Liver (tissue), 3 donors: ENCODE results near the gene MASP1.

Experiments
- ATF3 ChIP-seq: IDR thresholded peaks from 2 replicates; pipeline ENCODE4 v1.6.1; 2016; ENCODE audit warnings: antibody characterized with exemption
- GABPA ChIP-seq, 2 donors: IDR thresholded peaks in 1 of 2; conservative IDR thresholded peaks in 1 of 2; 2 replicates each; pipeline ENCODE4 v1.6.1; 2016; ENCODE audit warnings: antibody characterized with exemption in 2 of 2, mild to moderate bottlenecking in 1 of 2, moderate library complexity in 1 of 2
- JUND ChIP-seq, 2 donors: IDR thresholded peaks; 2 replicates each; pipeline ENCODE4 v1.6.1; 2016; ENCODE audit warnings: antibody characterized with exemption in 2 of 2
- NR2F2 ChIP-seq: IDR thresholded peaks from 2 replicates; pipeline ENCODE4 v1.6.1; 2016; ENCODE audit warnings: antibody characterized with exemption
- REST ChIP-seq: IDR thresholded peaks from 2 replicates; pipeline ENCODE4 v1.6.1; 2016; ENCODE audit warnings: antibody characterized with exemption, mild to moderate bottlenecking
- RXRA ChIP-seq, 2 donors: IDR thresholded peaks; 2 replicates each; pipeline ENCODE4 v1.6.1; 2017 to 2018; ENCODE audit warnings: antibody characterized with exemption in 2 of 2, mild to moderate bottlenecking in 1 of 2
- SP1 ChIP-seq: IDR thresholded peaks from 2 replicates; pipeline ENCODE4 v1.6.1; 2018; ENCODE audit warnings: antibody characterized with exemption, mild to moderate bottlenecking
- TAF1 ChIP-seq: conservative IDR thresholded peaks from 2 replicates; pipeline ENCODE4 v1.6.1; 2016; ENCODE audit warnings: antibody characterized with exemption, mild to moderate bottlenecking
- TF ChIP-seq, protein P1 (sequence below): fragments of 150-350 bp; IDR thresholded peaks from 2 replicates; pipeline ENCODE4 v1.5.1; 2017; ENCODE audit warnings: improper control_type of control experiment, low read depth, low read length; ENCODE audit not compliant: missing input control
- donor health status: healthy.
- donor health status: healthy.

GRCh38 chr3:187267306-187267705 is 24.2 kb downstream of the MASP1 start:
- TF ChIP-seq RXRA (IDR thresholded peaks at IDR 0.05): no peak
- no peak for TF ChIP-seq ATF3
- TF ChIP-seq SP1: no peak
- TF ChIP-seq TAF1: no peak
- TF ChIP-seq, protein P1, sequence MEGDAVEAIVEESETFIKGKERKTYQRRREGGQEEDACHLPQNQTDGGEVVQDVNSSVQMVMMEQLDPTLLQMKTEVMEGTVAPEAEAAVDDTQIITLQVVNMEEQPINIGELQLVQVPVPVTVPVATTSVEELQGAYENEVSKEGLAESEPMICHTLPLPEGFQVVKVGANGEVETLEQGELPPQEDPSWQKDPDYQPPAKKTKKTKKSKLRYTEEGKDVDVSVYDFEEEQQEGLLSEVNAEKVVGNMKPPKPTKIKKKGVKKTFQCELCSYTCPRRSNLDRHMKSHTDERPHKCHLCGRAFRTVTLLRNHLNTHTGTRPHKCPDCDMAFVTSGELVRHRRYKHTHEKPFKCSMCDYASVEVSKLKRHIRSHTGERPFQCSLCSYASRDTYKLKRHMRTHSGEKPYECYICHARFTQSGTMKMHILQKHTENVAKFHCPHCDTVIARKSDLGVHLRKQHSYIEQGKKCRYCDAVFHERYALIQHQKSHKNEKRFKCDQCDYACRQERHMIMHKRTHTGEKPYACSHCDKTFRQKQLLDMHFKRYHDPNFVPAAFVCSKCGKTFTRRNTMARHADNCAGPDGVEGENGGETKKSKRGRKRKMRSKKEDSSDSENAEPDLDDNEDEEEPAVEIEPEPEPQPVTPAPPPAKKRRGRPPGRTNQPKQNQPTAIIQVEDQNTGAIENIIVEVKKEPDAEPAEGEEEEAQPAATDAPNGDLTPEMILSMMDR: no peak
- TF ChIP-seq REST: no peak
- no peak for TF ChIP-seq JUND (IDR thresholded peaks at IDR 0.05)
- TF ChIP-seq NR2F2: no peak
- no peak for TF ChIP-seq GABPA (IDR thresholded peaks at IDR 0.05 in 1 of 2, conservative IDR thresholded peaks at IDR 0.05 in 1 of 2)
